Measurements from ENCODE around the gene ANKRD13B.
A peak's percentile ranks its signal among the peaks of the same experiment; 100 is the strongest.

ANKRD13B gene

DNA sequence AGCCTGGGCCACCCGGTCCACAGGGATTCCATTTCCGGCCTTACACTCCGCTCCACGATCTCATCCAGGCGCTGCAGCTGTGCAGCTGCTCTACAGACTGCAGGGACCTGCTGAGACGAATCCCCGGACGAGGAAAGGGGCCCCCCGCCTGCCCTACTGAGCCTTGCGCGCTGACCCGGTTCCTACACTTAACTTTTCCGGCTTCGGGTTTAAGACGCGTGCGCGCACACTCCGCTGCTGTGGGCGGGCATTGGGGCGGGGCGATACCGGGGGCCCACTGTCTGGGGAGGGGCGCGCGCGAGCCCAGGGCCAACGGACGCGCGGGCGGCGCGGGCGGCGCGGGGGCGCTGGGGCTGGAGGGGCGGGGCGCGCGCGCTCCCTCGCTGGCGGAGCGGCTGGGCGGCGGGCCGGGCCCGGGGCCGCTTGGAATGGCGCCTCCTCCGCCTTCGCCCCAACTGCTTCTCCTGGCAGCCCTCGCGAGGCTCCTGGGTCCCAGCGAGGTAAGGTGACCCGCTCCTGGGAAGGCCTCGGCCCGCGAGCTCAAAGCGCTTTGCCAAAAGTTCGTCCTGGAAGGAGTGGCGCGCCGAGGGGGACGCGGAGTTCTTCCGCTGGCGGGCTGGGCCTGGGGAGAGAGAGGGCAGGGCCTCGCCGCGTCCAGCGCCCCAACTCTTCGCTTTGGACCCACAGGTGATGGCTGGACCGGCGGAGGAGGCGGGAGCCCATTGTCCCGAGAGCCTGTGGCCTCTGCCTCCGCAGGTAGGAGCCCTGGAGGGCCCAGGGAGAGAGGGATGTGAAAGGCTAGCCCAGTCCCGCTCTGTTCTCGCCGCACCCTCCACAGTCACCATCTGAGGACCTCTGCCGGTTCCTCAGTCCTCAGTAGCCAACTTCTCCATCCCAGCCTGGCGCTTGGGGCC is 24.3 kb upstream of the ANKRD13B start, which contains the start of gene TP53I13:
Gene TP53I13, plus strand, starts transcription at position 371 of the 914 bp plus-strand sequence. Its CDS starts 58 bp downstream, at position 429.
- Histone ChIP-seq H3K36me3 (ENCODE audit: control insufficient read depth, insufficient read depth, low read length) (no peaks in the 10 kb centered on the region), H3K4me1 (ENCODE audit: control insufficient read depth, insufficient read depth, low read length) (peaks cover 9% of the 10 kb centered on the region), H3K4me3 (ENCODE audit: insufficient read depth, low read depth, low read length) (peak within 1 kb of the TSS; percentile 87), H3K27me3 (ENCODE audit: control insufficient read depth, insufficient read depth, low read length, poor library complexity, severe bottlenecking) (peaks cover 65% of the 10 kb centered on the region), H3K27ac (ENCODE audit: insufficient read depth, low read depth, low read length, poor library complexity, severe bottlenecking) (peak within 1 kb of the TSS; percentile 16), H3K9me3 (ENCODE audit: control insufficient read depth, low read length) (no peaks in the 10 kb centered on the region)
- 1% methylated on average over 85 of the region's 85 CpGs for WGBS, 2 experiments

DNA sequence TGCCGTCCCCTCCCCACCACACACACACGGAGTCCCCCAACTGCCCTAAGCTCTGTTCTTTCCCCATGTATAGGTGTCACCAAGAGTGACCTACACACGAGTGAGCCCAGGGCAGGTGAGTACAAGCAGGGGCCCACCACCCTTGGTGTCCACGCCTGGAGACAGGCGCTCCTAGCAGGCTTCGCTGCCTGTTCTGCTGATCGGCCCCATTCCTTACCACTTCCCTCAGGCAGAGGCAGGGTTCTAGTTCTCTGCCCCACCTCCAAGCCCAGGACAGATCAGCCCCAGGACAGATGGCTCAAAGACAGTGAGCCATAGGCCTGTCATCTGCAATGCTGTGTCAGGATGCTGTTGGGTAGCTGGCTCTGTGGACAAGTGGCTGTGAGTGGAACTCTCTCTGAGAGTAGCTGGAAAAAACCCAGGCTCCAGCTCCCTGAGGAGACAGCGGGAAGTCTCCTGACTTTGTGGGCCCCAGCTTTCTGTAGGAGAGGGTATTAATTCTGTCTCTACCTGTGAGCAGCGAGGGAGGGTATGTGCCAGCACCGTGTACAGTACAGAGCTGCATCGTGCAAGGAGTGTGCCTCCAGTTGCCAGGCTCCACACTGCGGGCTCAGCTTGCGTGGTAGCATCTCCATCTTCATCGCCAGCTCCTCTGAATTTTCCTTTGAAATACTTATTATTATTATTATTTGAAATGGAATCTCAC is 23.5 kb upstream of the ANKRD13B start:
- WGBS, 2 experiments, result 70 to 72% methylated on average over 13 to 14 of the region's 14 CpGs
- Histone ChIP-seq H3K36me3 (ENCODE audit: control insufficient read depth, insufficient read depth, low read length) (peaks cover 5% of the 10 kb centered on the region), H3K4me1 (ENCODE audit: control insufficient read depth, insufficient read depth, low read length) (peaks cover 9% of the 10 kb centered on the region), H3K9me3 (ENCODE audit: control insufficient read depth, low read length) (no peaks in the 10 kb centered on the region), H3K27ac (ENCODE audit: insufficient read depth, low read depth, low read length, poor library complexity, severe bottlenecking) (no peak overlapping the region), H3K4me3 (ENCODE audit: insufficient read depth, low read depth, low read length) (peak overlapping the region; percentile 87), H3K27me3 (ENCODE audit: control insufficient read depth, insufficient read depth, low read length, poor library complexity, severe bottlenecking) (peaks cover 58% of the 10 kb centered on the region)

DNA sequence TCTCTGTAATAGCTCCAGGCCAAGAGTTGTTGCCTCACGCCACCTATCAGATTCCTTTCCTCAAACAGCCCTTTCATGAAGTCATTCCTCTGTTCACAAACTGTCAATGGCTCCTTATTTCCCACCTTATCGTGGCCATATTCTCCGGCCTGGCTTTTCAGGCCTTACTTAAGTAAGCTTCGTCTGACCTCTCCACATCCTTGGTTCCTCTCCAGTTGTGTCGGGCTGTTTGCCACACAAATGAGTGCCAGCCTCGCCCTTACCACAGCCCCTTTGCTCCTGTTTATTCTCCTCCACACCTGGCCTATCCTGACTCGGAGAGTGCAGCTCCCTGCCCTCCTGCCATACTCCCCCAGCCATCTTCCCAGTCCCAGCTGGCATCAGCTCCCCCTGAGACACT is 22.4 kb upstream of the ANKRD13B start:
- H3K27ac ChIP-seq (ENCODE audit: insufficient read depth, low read depth, low read length, poor library complexity, severe bottlenecking), result no peak overlapping the region
- peaks cover 9% of the 10 kb centered on the region for H3K4me1 ChIP-seq (ENCODE audit: control insufficient read depth, insufficient read depth, low read length)
- H3K36me3 ChIP-seq (ENCODE audit: control insufficient read depth, insufficient read depth, low read length), result peaks cover 8% of the 10 kb centered on the region
- H3K27me3 ChIP-seq (ENCODE audit: control insufficient read depth, insufficient read depth, low read length, poor library complexity, severe bottlenecking), result peaks cover 46% of the 10 kb centered on the region
- 94 to 95% methylated on average over 7 of the region's 7 CpGs for WGBS, 2 experiments
- H3K4me3 ChIP-seq (ENCODE audit: insufficient read depth, low read depth, low read length), result no peak overlapping the region
- H3K9me3 ChIP-seq (ENCODE audit: control insufficient read depth, low read length), result no peaks in the 10 kb centered on the region

DNA sequence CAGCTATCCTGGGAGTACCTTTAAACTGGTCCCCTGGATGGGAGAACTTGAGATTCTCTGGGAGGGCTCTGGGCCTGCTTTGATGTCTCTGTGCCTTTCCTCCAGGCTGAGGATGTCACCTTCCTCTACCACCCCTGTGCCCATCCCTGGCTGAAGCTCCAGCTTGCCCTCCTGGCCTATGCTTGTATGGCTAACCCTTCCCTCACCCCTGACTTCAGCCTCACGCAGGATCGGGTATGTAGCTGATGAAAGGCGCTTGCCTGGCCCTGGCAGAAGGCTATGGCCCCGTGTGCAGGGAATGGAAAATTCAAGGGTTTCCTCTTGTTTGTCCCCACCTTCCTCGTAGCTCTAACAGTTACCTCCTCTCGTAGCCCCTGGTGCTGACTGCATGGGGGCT is 21.4 kb upstream of the ANKRD13B start:
- Histone ChIP-seq H3K4me1 (ENCODE audit: control insufficient read depth, insufficient read depth, low read length) (peaks cover 9% of the 10 kb centered on the region), H3K27me3 (ENCODE audit: control insufficient read depth, insufficient read depth, low read length, poor library complexity, severe bottlenecking) (peaks cover 37% of the 10 kb centered on the region), H3K27ac (ENCODE audit: insufficient read depth, low read depth, low read length, poor library complexity, severe bottlenecking) (no peak overlapping the region), H3K4me3 (ENCODE audit: insufficient read depth, low read depth, low read length) (no peak overlapping the region), H3K9me3 (ENCODE audit: control insufficient read depth, low read length) (no peaks in the 10 kb centered on the region), H3K36me3 (ENCODE audit: control insufficient read depth, insufficient read depth, low read length) (peaks cover 17% of the 10 kb centered on the region)
- WGBS, 2 experiments, result 91 to 92% methylated on average over 6 of the region's 6 CpGs

DNA sequence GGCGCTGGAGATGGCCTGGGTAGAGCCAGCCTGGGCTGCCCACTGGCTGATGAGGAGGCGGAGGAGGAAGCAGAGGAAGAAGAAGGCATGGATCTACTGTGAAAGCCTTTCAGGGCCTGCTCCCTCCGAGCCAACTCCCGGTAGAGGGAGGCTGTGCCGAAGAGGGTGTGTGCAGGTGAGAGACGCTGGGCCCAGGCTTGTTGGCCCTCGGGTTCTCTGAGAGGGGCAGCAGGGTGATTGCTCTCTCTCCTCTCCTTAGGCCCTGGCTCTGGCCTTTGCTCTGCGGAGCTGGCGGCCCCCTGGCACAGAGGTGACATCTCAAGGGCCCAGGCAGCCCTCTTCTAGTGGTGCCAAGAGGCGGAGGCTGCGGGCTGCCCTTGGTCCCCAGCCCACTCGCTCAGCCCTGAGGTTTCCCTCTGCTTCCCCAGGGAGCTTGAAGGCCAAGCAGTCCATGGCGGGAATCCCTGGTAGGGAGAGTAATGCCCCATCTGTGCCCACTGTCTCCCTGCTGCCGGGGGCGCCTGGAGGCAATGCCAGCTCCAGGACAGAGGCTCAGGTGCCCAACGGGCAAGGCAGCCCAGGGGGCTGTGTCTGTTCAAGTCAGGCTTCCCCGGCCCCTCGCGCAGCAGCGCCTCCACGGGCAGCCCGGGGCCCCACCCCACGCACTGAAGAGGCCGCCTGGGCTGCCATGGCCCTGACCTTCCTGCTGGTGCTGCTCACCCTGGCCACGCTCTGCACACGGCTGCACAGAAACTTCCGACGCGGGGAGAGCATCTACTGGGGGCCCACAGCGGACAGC is 20.9 kb upstream of the ANKRD13B start:
- WGBS, 2 experiments, result 73 to 76% methylated on average over 30 of the region's 30 CpGs
- Histone ChIP-seq H3K27ac (ENCODE audit: insufficient read depth, low read depth, low read length, poor library complexity, severe bottlenecking) (no peak overlapping the region), H3K27me3 (ENCODE audit: control insufficient read depth, insufficient read depth, low read length, poor library complexity, severe bottlenecking) (peaks cover 31% of the 10 kb centered on the region), H3K9me3 (ENCODE audit: control insufficient read depth, low read length) (no peaks in the 10 kb centered on the region), H3K36me3 (ENCODE audit: control insufficient read depth, insufficient read depth, low read length) (peaks cover 21% of the 10 kb centered on the region), H3K4me1 (ENCODE audit: control insufficient read depth, insufficient read depth, low read length) (peaks cover 9% of the 10 kb centered on the region), H3K4me3 (ENCODE audit: insufficient read depth, low read depth, low read length) (no peak overlapping the region)

DNA sequence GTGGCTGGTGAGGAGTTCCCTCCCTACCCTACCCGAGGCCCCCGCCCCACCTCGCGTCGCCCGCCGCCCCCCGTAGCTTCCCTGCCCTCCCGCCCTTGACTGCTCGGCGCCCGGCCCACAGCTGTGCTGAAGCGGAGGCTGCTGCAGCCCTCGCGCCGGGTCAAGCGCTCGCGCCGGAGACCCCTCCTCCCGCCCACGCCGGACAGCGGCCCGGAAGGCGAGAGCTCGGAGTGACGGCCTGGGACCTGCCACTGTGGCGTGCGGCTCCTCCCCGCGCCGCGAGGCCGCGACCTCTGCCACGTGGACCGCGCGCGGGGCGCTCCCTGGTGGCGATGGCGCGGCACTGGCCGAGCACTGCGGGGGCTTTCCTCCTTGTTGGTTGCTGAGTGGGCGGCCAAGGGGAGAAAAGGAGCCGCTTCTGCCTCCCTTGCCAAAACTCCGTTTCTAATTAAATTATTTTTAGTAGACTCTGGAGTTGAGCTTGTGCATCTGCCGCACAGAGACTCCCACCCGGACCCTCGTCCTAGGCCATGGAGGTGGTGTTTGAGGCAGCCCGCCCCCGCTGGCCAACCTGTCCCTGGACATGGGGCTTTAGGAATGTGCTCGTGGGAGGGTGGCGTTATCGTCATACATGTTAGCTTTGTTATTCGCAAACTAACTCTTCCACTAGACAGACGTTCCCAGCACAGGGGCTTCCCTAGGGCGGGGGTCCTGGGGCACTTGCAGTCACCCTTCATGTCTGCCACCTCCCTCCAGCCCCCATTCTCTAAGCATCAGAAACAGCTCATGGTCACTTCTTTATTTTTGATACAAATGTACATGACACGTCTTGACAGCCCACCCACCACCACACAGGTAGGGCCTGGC is 20.0 kb upstream of the ANKRD13B start:
- Histone ChIP-seq H3K27ac (ENCODE audit: insufficient read depth, low read depth, low read length, poor library complexity, severe bottlenecking) (no peak overlapping the region), H3K27me3 (ENCODE audit: control insufficient read depth, insufficient read depth, low read length, poor library complexity, severe bottlenecking) (peaks cover 22% of the 10 kb centered on the region), H3K9me3 (ENCODE audit: control insufficient read depth, low read length) (no peaks in the 10 kb centered on the region), H3K4me1 (ENCODE audit: control insufficient read depth, insufficient read depth, low read length) (peaks cover 9% of the 10 kb centered on the region), H3K36me3 (ENCODE audit: control insufficient read depth, insufficient read depth, low read length) (peaks cover 21% of the 10 kb centered on the region), H3K4me3 (ENCODE audit: insufficient read depth, low read depth, low read length) (no peak overlapping the region)
- WGBS, 2 experiments, result 26 to 27% methylated on average over 62 of the region's 62 CpGs

DNA sequence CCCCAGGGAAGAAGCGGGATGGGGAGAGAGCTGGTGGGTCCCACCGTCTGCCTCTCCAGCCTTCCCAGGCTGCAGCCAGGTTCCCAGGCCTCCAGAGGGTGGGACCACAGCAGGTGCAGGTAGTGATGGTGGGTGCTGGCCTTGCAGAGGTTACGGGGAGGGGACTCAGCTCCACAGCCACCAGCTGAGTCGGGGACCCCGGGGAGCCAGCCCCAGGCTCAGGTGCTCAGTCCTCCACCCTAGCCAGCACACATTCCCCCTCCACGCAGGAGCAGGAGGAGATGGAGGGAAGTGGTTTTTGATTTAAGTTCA is 19.4 kb upstream of the ANKRD13B start:
- H3K27me3 ChIP-seq (ENCODE audit: control insufficient read depth, insufficient read depth, low read length, poor library complexity, severe bottlenecking), result peaks cover 19% of the 10 kb centered on the region
- peaks cover 9% of the 10 kb centered on the region for H3K4me1 ChIP-seq (ENCODE audit: control insufficient read depth, insufficient read depth, low read length)
- peaks cover 21% of the 10 kb centered on the region for H3K36me3 ChIP-seq (ENCODE audit: control insufficient read depth, insufficient read depth, low read length)
- H3K27ac ChIP-seq (ENCODE audit: insufficient read depth, low read depth, low read length, poor library complexity, severe bottlenecking), result no peak overlapping the region
- no peak overlapping the region for H3K4me3 ChIP-seq (ENCODE audit: insufficient read depth, low read depth, low read length)
- H3K9me3 ChIP-seq (ENCODE audit: control insufficient read depth, low read length), result no peaks in the 10 kb centered on the region
- WGBS, 2 experiments, result 93% methylated on average over 5 to 6 of the region's 6 CpGs

DNA sequence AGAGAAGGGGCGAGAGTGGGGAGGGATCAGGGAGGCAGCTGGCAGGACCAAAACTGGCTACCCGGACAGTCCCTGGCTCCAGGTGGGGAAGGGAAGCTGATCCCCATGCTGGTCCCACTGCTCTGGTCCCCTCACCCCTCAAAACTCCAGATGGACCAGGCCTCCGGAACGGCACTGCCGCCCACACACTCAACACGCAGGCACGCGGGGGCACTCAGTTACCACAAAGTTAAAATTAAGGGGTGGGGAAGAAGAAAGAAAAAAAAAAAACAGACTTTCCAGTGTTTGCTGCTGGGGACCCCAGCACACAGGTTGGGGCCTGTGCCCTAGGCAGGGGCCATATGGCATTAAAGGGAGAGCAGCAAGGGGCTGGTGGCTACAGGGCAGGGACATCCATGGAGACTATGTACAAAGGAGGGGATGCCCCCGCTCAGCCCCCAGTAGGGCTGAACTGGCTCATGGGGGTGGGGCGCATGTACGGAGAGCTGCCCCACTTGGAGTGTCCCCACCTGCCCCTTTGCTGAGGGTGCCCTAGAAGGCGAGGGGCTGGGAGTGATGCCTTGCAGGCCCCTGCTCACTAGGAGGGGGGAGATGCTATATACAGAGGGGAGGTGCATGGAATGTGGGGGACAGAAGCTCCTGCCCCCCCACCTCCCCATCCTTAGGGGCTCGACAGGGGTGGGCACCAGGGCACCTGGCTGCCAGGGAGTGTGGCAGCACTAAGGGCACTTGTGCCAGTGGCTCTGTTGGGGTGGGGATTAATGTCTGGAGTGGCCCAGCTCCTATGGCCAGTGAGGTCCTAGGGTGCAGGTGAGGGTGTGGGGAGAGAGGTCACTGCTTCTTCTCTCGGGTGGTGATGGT is 18.8 kb upstream of the ANKRD13B start:
- no peak overlapping the region for H3K27ac ChIP-seq (ENCODE audit: insufficient read depth, low read depth, low read length, poor library complexity, severe bottlenecking)
- H3K4me1 ChIP-seq (ENCODE audit: control insufficient read depth, insufficient read depth, low read length), result peaks cover 8% of the 10 kb centered on the region
- no peaks in the 10 kb centered on the region for H3K9me3 ChIP-seq (ENCODE audit: control insufficient read depth, low read length)
- H3K36me3 ChIP-seq (ENCODE audit: control insufficient read depth, insufficient read depth, low read length), result peaks cover 21% of the 10 kb centered on the region
- no peak overlapping the region for H3K4me3 ChIP-seq (ENCODE audit: insufficient read depth, low read depth, low read length)
- peaks cover 14% of the 10 kb centered on the region for H3K27me3 ChIP-seq (ENCODE audit: control insufficient read depth, insufficient read depth, low read length, poor library complexity, severe bottlenecking)
- 94 to 95% methylated on average over 14 of the region's 14 CpGs for WGBS, 2 experiments
